Activated CD8-positive, alpha-beta memory T cell treated with anti-CD3 and anti-CD28 coated beads, Interleukin-2, amount 10 ng/mL, durations not matched to agents 7 days and 5 days (primary cell): Measurements from ENCODE around the gene NELFA. TPM values are rescaled to one million over a fixed set of nuclear protein-coding genes. Genes with fewer than 3 reads are reported as not detected.

Source experiments
- ATAC-seq: fragments of 150-1000 bp; cut with Tn5 transposase; one replicate; pipeline ENCODE4 v1.10.0; 2021; ENCODE audit warnings: moderate library complexity
- CTCF ChIA-PET: fragments of 350-600 bp; sonication (Branson Sonifier 250); formaldehyde crosslinking; loops from one replicate; lab custom pipeline; 2021; ENCODE audit warnings: antibody characterized with exemption; lab: Charles Lee
- DNase-seq: peaks from one replicate; pipeline ENCODE4 v3.0.0-alpha.2; 2020
- H3K27ac Mint-ChIP-seq: one replicate; pipeline ENCODE4 v1.8.0; 2021; ENCODE audit warnings: mild to moderate bottlenecking, mixed read lengths
- H3K27me3 Mint-ChIP-seq: one replicate; pipeline ENCODE4 v1.8.0; 2021; ENCODE audit warnings: mixed read lengths
- H3K36me3 Mint-ChIP-seq: one replicate; pipeline ENCODE4 v1.8.0; 2021; ENCODE audit warnings: mild to moderate bottlenecking, mixed read lengths
- H3K4me1 Mint-ChIP-seq: one replicate; pipeline ENCODE4 v1.8.0; 2021; ENCODE audit warnings: mixed read lengths
- H3K4me3 Mint-ChIP-seq: one replicate; pipeline ENCODE4 v1.8.0; 2021; ENCODE audit warnings: mild to moderate bottlenecking, moderate library complexity, mixed read lengths
- H3K9me3 Mint-ChIP-seq: one replicate; pipeline ENCODE4 v1.8.0; 2022; ENCODE audit warnings: low read depth, mixed read lengths
- total RNA-seq, 2 experiments: library from RNA; stranded (reverse); gene quantifications; one replicate each; pipeline ENCODE4 v1.2.3, GENCODE V29; 2021

The NELFA gene
- total RNA-seq, 2 experiments from 2014 or later = 40.1 to 42.6 TPM

- Mint-ChIP-seq H3K4me1 (peaks cover 2% of the 10 kb centered on the region), H3K27ac (no peak overlapping the region), H3K27me3 (no peaks in the 10 kb centered on the region), H3K9me3 (no peaks in the 10 kb centered on the region), H3K4me3 (no peak overlapping the region), H3K36me3 (peaks cover 47% of the 10 kb centered on the region)
- no peak for DNase-seq
- no peak for ATAC-seq
- CTCF ChIA-PET = no interaction called here
Measured at GRCh38 chr4:1952719-1953118, 56.1 kb downstream of the NELFA start.

GRCh38 chr4:1952058-1952700 is 56.6 kb downstream of the NELFA start:
- H3K4me3 Mint-ChIP-seq = no peak overlapping the region
- CTCF ChIA-PET = no interaction called here
- H3K27me3 Mint-ChIP-seq = no peaks in the 10 kb centered on the region
- DNase-seq (no peak), ATAC-seq (no peak)
- peaks cover 2% of the 10 kb centered on the region for H3K4me1 Mint-ChIP-seq
- H3K27ac Mint-ChIP-seq = no peak overlapping the region
- no peaks in the 10 kb centered on the region for H3K9me3 Mint-ChIP-seq
- peaks cover 44% of the 10 kb centered on the region for H3K36me3 Mint-ChIP-seq

GRCh38 chr4:1950369-1950768 is 58.4 kb downstream of the NELFA start:
- Mint-ChIP-seq H3K4me3 (no peak overlapping the region), H3K36me3 (peaks cover 32% of the 10 kb centered on the region), H3K4me1 (peaks cover 2% of the 10 kb centered on the region), H3K27ac (no peak overlapping the region), H3K27me3 (no peaks in the 10 kb centered on the region), H3K9me3 (no peaks in the 10 kb centered on the region)
- no peak for ATAC-seq
- no peak for DNase-seq
- CTCF ChIA-PET = no interaction called here

GRCh38 chr4:1948892-1949436 is 59.8 kb downstream of the NELFA start:
- H3K27ac Mint-ChIP-seq = peak overlapping the region; percentile 54
- H3K36me3 Mint-ChIP-seq = peaks cover 32% of the 10 kb centered on the region
- H3K4me1 Mint-ChIP-seq = peaks cover 2% of the 10 kb centered on the region
- no peaks in the 10 kb centered on the region for H3K27me3 Mint-ChIP-seq
- no peak for DNase-seq
- H3K9me3 Mint-ChIP-seq = no peaks in the 10 kb centered on the region
- no peak overlapping the region for H3K4me3 Mint-ChIP-seq
- CTCF ChIA-PET = no interaction called here
- peak; percentile 20 for ATAC-seq

GRCh38 chr4:1948232-1948631 is 60.5 kb downstream of the NELFA start:
- no peaks in the 10 kb centered on the region for H3K27me3 Mint-ChIP-seq
- DNase-seq (no peak), ATAC-seq (no peak)
- peaks cover 2% of the 10 kb centered on the region for H3K4me1 Mint-ChIP-seq
- H3K36me3 Mint-ChIP-seq = peaks cover 37% of the 10 kb centered on the region
- no peak overlapping the region for H3K4me3 Mint-ChIP-seq
- no peak overlapping the region for H3K27ac Mint-ChIP-seq
- CTCF ChIA-PET = no interaction called here
- H3K9me3 Mint-ChIP-seq = no peaks in the 10 kb centered on the region

GRCh38 chr4:1945912-1946311 is 62.9 kb downstream of the NELFA start:
- DNase-seq (no peak), ATAC-seq (no peak)
- Mint-ChIP-seq H3K4me3 (no peak overlapping the region), H3K4me1 (peaks cover 2% of the 10 kb centered on the region), H3K9me3 (no peaks in the 10 kb centered on the region), H3K36me3 (peaks cover 35% of the 10 kb centered on the region), H3K27me3 (no peaks in the 10 kb centered on the region), H3K27ac (no peak overlapping the region)
- CTCF ChIA-PET = no interaction called here

- H3K4me3 Mint-ChIP-seq = no peak overlapping the region
- ATAC-seq (no peak), DNase-seq (no peak)
- CTCF ChIA-PET = no interaction called here
- H3K27me3 Mint-ChIP-seq = no peaks in the 10 kb centered on the region
- H3K36me3 Mint-ChIP-seq = peaks cover 38% of the 10 kb centered on the region
- H3K4me1 Mint-ChIP-seq = peaks cover 2% of the 10 kb centered on the region
- H3K27ac Mint-ChIP-seq = no peak overlapping the region
- H3K9me3 Mint-ChIP-seq = no peaks in the 10 kb centered on the region
Measured at GRCh38 chr4:1945124-1945895, 63.5 kb downstream of the NELFA start.

- H3K27me3 Mint-ChIP-seq = no peaks in the 10 kb centered on the region
- no peak for ATAC-seq
- H3K27ac Mint-ChIP-seq = no peak overlapping the region
- no peak overlapping the region for H3K4me3 Mint-ChIP-seq
- CTCF ChIA-PET = no interaction called here
- peaks cover 4% of the 10 kb centered on the region for H3K4me1 Mint-ChIP-seq
- H3K9me3 Mint-ChIP-seq = no peaks in the 10 kb centered on the region
- peaks cover 46% of the 10 kb centered on the region for H3K36me3 Mint-ChIP-seq
- no peak for DNase-seq
Measured at GRCh38 chr4:1943928-1944327, 64.8 kb downstream of the NELFA start.

- Mint-ChIP-seq H3K4me1 (peaks cover 2% of the 10 kb centered on the region), H3K9me3 (no peaks in the 10 kb centered on the region), H3K4me3 (no peak overlapping the region), H3K36me3 (peaks cover 56% of the 10 kb centered on the region), H3K27ac (no peak overlapping the region), H3K27me3 (no peaks in the 10 kb centered on the region)
- CTCF ChIA-PET = interaction anchor here (1.1 to 1.5 kb wide), 2 partner anchors 247 to 279 kb away, joined by 3 read pairs; no protein-coding TSS in a partner anchor
- DNase-seq = no peak
- no peak for ATAC-seq
Measured at GRCh38 chr4:1940566-1940965, 68.2 kb downstream of the NELFA start.

- Mint-ChIP-seq H3K27me3 (no peaks in the 10 kb centered on the region), H3K27ac (no peak overlapping the region), H3K4me1 (peaks cover 2% of the 10 kb centered on the region), H3K36me3 (peaks cover 59% of the 10 kb centered on the region), H3K9me3 (no peaks in the 10 kb centered on the region), H3K4me3 (no peak overlapping the region)
- CTCF ChIA-PET = interaction anchor here (1.5 kb wide), 1 partner anchor 246 kb away, joined by 3 read pairs; no protein-coding TSS in a partner anchor
- DNase-seq = no peak
- no peak for ATAC-seq
Measured at GRCh38 chr4:1939664-1940509, 68.9 kb downstream of the NELFA start.

GRCh38 chr4:1938027-1938426 is 70.7 kb downstream of the NELFA start:
- CTCF ChIA-PET = no interaction called here
- Mint-ChIP-seq H3K4me1 (peaks cover 2% of the 10 kb centered on the region), H3K9me3 (no peaks in the 10 kb centered on the region), H3K27ac (no peak overlapping the region), H3K4me3 (no peak overlapping the region), H3K27me3 (no peaks in the 10 kb centered on the region), H3K36me3 (peaks cover 46% of the 10 kb centered on the region)
- ATAC-seq (no peak), DNase-seq (no peak)

- CTCF ChIA-PET = no interaction called here
- H3K4me1 Mint-ChIP-seq = peaks cover 2% of the 10 kb centered on the region
- ATAC-seq (no peak), DNase-seq (no peak)
- no peaks in the 10 kb centered on the region for H3K9me3 Mint-ChIP-seq
- H3K4me3 Mint-ChIP-seq = no peak overlapping the region
- H3K27me3 Mint-ChIP-seq = no peaks in the 10 kb centered on the region
- peaks cover 44% of the 10 kb centered on the region for H3K36me3 Mint-ChIP-seq
- H3K27ac Mint-ChIP-seq = no peak overlapping the region
Measured at GRCh38 chr4:1937550-1937949, 71.2 kb downstream of the NELFA start.

- ATAC-seq (no peak), DNase-seq (no peak)
- Mint-ChIP-seq H3K27me3 (no peaks in the 10 kb centered on the region), H3K9me3 (no peaks in the 10 kb centered on the region), H3K27ac (no peak overlapping the region), H3K4me3 (no peak overlapping the region), H3K36me3 (peaks cover 39% of the 10 kb centered on the region), H3K4me1 (no peaks in the 10 kb centered on the region)
- CTCF ChIA-PET = no interaction called here
Measured at GRCh38 chr4:1933700-1934099, 75.1 kb downstream of the NELFA start.
